GM06990 (cell line): ENCODE data around the gene ADCK2.
"Not testable (repeated sequence)": the region's sequence is repeated elsewhere in the genome, so short reads cannot be mapped to it uniquely, and the experiment has no call there.

ENCODE experiments used
- DNase-seq: peaks from one replicate; pipeline ENCODE4 v3.0.0-alpha.2; 2011; ENCODE audit not compliant: insufficient read length; ENCODE audit errors: extremely low read depth
- H3K27me3 ChIP-seq: replicated peaks from 2 replicates; pipeline ENCODE4 v1.6.0; 2011; ENCODE audit warnings: low read length; ENCODE audit not compliant: control insufficient read depth, insufficient read depth
- H3K36me3 ChIP-seq: 2 replicates; pipeline ENCODE4 v1.5.1; 2011; ENCODE audit warnings: low read length; ENCODE audit not compliant: control insufficient read depth, insufficient read depth
- H3K4me3 ChIP-seq: replicated peaks from 2 replicates; pipeline ENCODE4 v1.5.1; 2011; ENCODE audit warnings: low read depth, mild to moderate bottlenecking, control low read depth, low read length
- TF ChIP-seq, protein P1 (sequence below): IDR thresholded peaks from 2 replicates; pipeline ENCODE4 v1.5.1; 2011; ENCODE audit warnings: low read length, control low read depth, mild to moderate bottlenecking, inconsistent platforms; ENCODE audit not compliant: insufficient read depth, poor library complexity, severe bottlenecking

Gene ADCK2

DNA sequence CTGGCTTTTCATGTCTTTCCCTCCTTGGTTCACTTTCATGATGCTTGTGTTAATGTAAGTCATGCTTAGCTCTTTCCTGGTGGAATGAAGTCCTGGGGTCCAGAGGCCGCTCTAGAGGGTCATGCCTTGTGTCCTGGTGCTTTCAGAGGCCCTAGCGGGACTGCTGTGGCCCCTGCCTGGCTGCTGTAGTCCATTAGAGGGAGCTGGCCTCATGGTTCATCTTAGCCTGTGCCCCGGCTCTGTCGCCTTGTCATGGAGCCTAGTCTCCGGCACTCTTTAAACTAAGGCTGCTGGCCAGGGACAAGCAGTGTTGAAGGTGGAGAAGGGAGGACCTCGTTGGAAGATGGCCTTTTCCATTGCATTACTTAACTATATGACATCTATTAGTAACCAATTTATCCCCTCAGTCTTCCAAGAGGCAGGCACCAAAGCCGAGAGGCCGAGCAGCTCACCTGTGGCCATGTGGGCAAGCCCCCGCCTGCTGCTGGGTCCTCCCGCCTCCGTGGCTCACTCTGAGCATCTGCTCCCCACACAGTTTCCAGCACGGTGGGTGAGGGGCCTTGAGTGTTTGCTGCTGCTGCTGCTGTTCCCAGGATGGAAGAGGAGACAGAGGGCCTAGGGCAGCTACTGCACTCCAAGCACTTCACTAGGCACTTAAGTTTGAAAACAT lies 18.8 kb downstream of the ADCK2 start:
- DNase-seq: no peak
- H3K27me3 ChIP-seq: no peaks in the 10 kb centered on the region
- TF ChIP-seq, protein P1, sequence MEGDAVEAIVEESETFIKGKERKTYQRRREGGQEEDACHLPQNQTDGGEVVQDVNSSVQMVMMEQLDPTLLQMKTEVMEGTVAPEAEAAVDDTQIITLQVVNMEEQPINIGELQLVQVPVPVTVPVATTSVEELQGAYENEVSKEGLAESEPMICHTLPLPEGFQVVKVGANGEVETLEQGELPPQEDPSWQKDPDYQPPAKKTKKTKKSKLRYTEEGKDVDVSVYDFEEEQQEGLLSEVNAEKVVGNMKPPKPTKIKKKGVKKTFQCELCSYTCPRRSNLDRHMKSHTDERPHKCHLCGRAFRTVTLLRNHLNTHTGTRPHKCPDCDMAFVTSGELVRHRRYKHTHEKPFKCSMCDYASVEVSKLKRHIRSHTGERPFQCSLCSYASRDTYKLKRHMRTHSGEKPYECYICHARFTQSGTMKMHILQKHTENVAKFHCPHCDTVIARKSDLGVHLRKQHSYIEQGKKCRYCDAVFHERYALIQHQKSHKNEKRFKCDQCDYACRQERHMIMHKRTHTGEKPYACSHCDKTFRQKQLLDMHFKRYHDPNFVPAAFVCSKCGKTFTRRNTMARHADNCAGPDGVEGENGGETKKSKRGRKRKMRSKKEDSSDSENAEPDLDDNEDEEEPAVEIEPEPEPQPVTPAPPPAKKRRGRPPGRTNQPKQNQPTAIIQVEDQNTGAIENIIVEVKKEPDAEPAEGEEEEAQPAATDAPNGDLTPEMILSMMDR: no peak

DNA sequence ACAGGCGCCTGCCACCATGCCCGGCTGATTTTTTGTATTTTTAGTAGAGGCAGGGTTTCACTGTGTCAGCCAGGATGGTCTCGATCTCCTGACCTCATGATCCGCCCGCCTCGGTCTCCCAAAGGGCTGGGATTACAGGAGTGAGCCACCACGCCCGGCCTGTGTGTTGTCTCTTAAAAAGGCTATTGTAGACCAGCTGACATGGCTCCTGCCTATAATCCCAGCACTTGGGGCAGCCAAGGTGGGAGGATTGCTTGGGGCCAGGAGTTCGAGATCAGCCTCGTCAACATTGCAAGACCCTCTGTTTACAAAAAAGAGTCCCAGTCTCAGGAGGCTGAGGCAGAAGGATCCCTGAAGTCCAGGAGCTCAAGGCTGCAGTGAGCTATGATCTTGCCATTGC lies 21.1 kb downstream of the ADCK2 start:
- H3K36me3 ChIP-seq, H3K4me3 ChIP-seq, DNase-seq, H3K27me3 ChIP-seq: not testable (repeated sequence)

More for the DNA sequence above, 18.8 kb downstream of the ADCK2 start:
- Histone ChIP-seq H3K36me3 (peaks cover 1% of the 10 kb centered on the region; the same call in 1 of the 2 replicates), H3K4me3 (no peak overlapping the region)

DNA sequence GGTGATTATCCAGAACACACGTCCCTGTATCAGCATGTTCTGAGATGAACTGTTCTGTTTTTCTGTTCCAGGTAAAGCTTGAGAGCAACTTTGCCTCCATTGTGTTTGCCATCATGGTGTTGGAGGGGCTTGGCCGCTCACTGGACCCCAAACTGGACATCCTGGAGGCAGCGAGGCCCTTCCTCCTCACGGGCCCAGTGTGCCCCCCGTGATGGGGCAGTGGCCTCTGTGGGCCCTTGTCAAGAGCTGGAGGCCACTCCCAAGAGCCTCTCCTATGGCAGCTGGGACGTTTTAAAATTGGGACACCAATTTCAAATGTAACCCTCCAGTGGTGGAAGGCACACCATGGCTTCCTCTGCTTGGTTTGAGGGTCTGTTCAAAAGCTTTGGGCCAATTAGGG lies 21.8 kb downstream of the ADCK2 start:
- TF ChIP-seq, protein P1: no peak
- H3K36me3 ChIP-seq: peaks cover 1% of the 10 kb centered on the region; the same call in 1 of the 2 replicates
- no peaks in the 10 kb centered on the region for H3K27me3 ChIP-seq
- DNase-seq: no peak
- H3K4me3 ChIP-seq: no peak overlapping the region

DNA sequence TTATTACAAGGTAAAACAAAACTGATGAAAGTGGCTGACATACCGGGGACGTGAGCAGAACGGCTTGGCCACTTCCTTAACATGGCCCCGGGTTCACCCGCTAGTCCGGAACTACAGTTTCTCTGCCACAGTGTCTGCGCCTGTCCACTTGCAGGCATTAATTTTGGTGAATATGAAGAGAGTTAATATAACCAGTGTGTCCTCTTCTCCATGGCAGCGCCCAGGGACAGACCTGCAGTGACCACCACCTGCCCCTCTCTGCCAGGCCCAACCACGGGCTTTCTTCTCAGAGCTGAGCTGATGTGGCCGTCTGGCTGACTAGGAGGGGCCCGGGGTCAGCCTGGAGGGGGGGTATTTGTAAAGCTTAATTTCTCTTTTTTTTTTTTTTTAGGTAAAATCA lies 22.6 kb downstream of the ADCK2 start:
- H3K4me3 ChIP-seq: no peak overlapping the region
- no peak for DNase-seq
- TF ChIP-seq, protein P1: no peak
- no peaks in the 10 kb centered on the region; the same call in 1 of the 2 replicates for H3K36me3 ChIP-seq
- H3K27me3 ChIP-seq: no peaks in the 10 kb centered on the region

DNA sequence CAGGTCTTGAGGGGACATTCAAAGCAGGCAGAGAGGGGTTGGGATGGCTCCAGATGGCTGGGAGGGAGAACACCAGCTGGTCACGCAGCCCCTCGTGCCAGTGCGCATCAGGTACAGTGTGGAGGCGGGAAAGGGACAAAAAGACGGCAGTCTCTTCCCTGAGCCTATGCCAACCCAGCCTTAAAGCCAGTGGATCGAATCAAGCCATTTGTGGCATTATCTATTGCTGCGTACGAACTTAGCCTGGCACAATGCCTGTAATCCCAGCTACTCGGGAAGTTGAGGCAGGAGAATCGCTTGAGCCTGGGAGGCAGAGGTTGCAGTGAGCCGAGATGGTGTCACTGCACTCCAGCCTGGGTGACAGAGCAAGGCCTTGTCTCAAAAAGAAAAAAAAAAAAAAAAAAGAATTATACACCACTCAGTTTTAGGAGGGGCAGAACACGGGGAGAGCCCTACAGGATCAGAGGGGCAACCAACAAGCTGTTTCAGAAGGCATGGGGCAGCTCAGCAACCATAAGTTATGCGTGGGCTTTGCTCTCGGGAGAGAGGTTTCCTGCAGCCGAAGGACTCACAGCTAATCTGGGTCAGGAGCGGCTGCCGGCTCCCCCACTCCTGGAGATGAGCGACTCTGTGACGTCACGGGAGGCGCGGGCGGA lies 23.4 kb downstream of the ADCK2 start:
- no peak for DNase-seq
- Histone ChIP-seq H3K4me3 (peak overlapping the region; percentile 73), H3K27me3 (no peaks in the 10 kb centered on the region), H3K36me3 (no peaks in the 10 kb centered on the region; the same call in 1 of the 2 replicates)
- TF ChIP-seq, protein P1: no peak

DNA sequence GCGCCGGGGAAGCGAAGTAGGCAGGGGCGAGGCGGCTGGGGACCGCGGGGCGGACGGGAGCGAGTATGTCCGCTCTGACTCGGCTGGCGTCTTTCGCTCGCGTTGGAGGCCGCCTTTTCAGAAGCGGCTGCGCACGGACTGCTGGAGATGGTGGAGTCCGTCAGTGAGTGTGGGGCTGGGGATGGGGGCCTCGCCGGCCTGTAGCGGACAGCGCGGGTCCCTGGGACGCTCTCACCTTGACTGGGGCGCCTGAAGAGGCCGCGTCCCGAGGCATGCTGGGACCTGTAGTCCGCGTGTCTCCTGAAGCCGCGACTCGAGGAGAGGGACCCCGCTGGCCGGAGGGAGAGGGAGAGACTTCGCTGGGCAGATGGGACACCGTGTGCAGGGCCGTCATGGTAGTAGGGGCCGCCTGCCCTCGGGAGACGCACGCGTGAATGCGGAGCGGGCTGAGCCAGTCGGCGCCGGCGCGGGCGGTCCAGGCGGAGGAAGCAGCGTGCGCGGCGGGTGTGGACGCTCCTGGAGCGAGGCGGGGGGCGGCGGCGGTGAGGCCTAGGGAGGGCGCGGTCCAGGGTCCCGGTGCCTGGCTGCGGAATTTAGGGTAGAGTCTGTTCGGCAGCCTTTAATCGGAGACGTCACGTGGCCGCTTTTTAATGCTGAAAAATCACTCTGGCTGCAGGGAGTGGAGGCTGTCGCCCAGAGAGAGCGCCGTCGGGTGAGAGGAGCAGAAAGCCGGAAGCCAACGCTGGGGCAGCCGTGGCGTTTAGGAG lies 24.1 kb downstream of the ADCK2 start, which contains the start of gene NDUFB2:
Gene NDUFB2, plus strand, starts transcription at position 29 of the 767 bp plus-strand sequence. Its CDS starts 37 bp downstream, at position 66.
- peak; percentile 95 for DNase-seq
- TF ChIP-seq, protein P1: peak; percentile 2
- Histone ChIP-seq H3K36me3 (no peaks in the 10 kb centered on the region; the same call in 1 of the 2 replicates), H3K27me3 (no peaks in the 10 kb centered on the region), H3K4me3 (peak within 1 kb of the TSS; percentile 73)
